ENCODE data around the gene CLEC18A. TPM values are rescaled to one million over a fixed set of nuclear protein-coding genes. Genes with fewer than 3 reads are reported as not detected.

CLEC18A gene
- total and polyA plus RNA-seq, 9 donors, result 0.29 to 1.1 (median 0.53) TPM; not detected in 1

DNA sequence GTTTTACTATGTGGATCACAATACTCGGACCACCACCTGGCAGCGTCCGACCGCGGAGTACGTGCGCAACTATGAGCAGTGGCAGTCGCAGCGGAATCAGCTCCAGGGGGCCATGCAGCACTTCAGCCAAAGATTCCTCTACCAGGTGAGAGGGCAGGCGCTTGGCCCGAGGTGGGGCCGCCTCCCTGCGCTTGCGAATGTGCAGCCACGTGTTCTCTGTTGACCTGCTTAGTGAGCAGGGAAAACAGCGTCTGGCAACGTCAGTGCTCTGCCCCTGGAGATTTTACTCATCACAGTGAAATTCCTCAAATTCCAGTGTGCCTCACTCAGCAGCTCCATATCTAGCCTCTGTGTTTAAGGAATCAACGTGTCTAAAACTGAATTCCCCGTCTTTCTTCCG is 33.4 kb upstream of the CLEC18A start:
- Histone ChIP-seq H3K4me1 (ENCODE audit: control insufficient read depth, insufficient read depth, low read length) (peaks cover 18% of the 10 kb centered on the region), H3K27me3 (ENCODE audit: control insufficient read depth, insufficient read depth, low read length) (no peaks in the 10 kb centered on the region), H3K9me3 (replicated peaks; ENCODE audit: control insufficient read depth, low read depth, low read length) (no peaks in the 10 kb centered on the region), H3K27ac (ENCODE audit: low read length) (no peak overlapping the region), H3K36me3 (ENCODE audit: control insufficient read depth, insufficient read depth, low read length) (no peaks in the 10 kb centered on the region), H3K4me3 (ENCODE audit: low read length) (no peak overlapping the region)
- WGBS (ENCODE audit: insufficient coverage), result 16% methylated on average over 20 of the region's 20 CpGs
- DNase-seq, result peak; percentile 76

DNA sequence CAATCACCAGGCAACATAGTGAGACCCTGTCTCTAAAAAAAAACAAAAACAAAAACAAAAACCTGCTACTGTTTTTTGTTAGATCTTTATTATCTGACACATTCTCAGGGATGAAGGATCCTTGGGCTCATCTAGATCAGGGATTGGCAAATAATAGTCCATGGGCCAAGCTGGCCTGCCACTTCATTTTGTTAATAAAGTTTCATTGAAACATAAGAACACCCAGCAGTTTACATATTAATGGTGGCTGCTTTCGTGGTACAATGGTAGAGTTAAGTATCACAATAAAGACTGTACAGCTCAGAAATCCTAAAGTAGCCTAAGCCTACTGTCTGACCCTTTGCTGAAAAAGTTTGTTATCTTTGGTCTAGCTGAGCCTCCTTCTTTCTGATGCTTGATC is 32.9 kb upstream of the CLEC18A start:
- no peaks in the 10 kb centered on the region for H3K36me3 ChIP-seq (ENCODE audit: control insufficient read depth, insufficient read depth, low read length)
- H3K4me3 ChIP-seq (ENCODE audit: low read length), result no peak overlapping the region
- no peak overlapping the region for H3K27ac ChIP-seq (ENCODE audit: low read length)
- peaks cover 18% of the 10 kb centered on the region for H3K4me1 ChIP-seq (ENCODE audit: control insufficient read depth, insufficient read depth, low read length)
- no peak for DNase-seq
- no peaks in the 10 kb centered on the region for H3K9me3 ChIP-seq (replicated peaks; ENCODE audit: control insufficient read depth, low read depth, low read length)
- no CpG with 5 or more reads among the region's 1 CpG for WGBS (ENCODE audit: insufficient coverage)
- H3K27me3 ChIP-seq (ENCODE audit: control insufficient read depth, insufficient read depth, low read length), result no peaks in the 10 kb centered on the region

DNA sequence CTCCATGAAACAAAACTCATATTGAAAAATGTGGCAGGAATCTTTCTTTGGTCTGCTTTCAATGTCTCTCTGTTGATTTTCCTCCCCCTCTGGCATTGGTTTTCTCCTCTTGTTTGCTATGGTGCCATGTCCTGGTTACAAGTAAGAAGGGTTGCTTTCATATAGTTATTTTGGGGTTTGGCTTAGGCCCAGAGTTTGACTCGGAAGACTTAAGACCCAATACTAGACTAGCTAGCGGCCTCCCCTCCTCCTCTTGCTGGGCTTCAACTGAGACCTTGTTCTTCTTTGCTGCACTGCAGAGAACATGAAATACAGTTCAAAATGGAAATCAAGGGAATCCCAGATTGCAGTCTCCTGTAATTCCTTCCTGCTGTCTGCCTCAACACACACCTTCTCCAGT is 30.0 kb upstream of the CLEC18A start:
- no peaks in the 10 kb centered on the region for H3K36me3 ChIP-seq (ENCODE audit: control insufficient read depth, insufficient read depth, low read length)

DNA sequence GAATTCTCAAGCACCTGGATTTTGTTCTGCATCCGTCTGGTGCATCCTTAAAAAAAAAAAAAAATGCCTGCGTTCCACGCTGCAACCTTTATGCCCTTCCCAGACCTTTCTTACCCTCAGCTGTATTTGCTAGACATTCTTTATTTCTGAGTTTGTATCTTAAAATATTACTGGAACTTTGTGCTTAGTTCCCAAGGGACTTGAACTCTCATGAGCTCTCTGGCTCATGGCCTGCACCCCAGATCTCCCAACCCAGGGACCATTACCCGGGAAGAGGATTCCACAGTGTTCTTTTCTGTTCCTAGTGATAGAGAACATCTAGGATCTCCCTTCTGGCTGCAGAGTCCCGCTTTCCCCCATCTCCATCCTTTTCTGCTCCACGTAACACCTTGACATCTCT is 28.9 kb upstream of the CLEC18A start:
- H3K27ac ChIP-seq (ENCODE audit: low read length), result no peak overlapping the region
- H3K9me3 ChIP-seq (replicated peaks; ENCODE audit: control insufficient read depth, low read depth, low read length), result no peaks in the 10 kb centered on the region
- no peaks in the 10 kb centered on the region for H3K36me3 ChIP-seq (ENCODE audit: control insufficient read depth, insufficient read depth, low read length)
- H3K4me1 ChIP-seq (ENCODE audit: control insufficient read depth, insufficient read depth, low read length), result peaks cover 37% of the 10 kb centered on the region
- no peak for DNase-seq
- no peak overlapping the region for H3K4me3 ChIP-seq (ENCODE audit: low read length)
- H3K27me3 ChIP-seq (ENCODE audit: control insufficient read depth, insufficient read depth, low read length), result no peaks in the 10 kb centered on the region
- no CpG with 5 or more reads among the region's 6 CpGs for WGBS (ENCODE audit: insufficient coverage)

More for the DNA sequence above, 30.0 kb upstream of the CLEC18A start:
- peaks cover 38% of the 10 kb centered on the region for H3K4me1 ChIP-seq (ENCODE audit: control insufficient read depth, insufficient read depth, low read length)
- no peak overlapping the region for H3K27ac ChIP-seq (ENCODE audit: low read length)
- WGBS (ENCODE audit: insufficient coverage), result no CpG with 5 or more reads among the region's 2 CpGs
- no peaks in the 10 kb centered on the region for H3K9me3 ChIP-seq (replicated peaks; ENCODE audit: control insufficient read depth, low read depth, low read length)
- no peak for DNase-seq
- H3K27me3 ChIP-seq (ENCODE audit: control insufficient read depth, insufficient read depth, low read length), result no peaks in the 10 kb centered on the region
- H3K4me3 ChIP-seq (ENCODE audit: low read length), result no peak overlapping the region

DNA sequence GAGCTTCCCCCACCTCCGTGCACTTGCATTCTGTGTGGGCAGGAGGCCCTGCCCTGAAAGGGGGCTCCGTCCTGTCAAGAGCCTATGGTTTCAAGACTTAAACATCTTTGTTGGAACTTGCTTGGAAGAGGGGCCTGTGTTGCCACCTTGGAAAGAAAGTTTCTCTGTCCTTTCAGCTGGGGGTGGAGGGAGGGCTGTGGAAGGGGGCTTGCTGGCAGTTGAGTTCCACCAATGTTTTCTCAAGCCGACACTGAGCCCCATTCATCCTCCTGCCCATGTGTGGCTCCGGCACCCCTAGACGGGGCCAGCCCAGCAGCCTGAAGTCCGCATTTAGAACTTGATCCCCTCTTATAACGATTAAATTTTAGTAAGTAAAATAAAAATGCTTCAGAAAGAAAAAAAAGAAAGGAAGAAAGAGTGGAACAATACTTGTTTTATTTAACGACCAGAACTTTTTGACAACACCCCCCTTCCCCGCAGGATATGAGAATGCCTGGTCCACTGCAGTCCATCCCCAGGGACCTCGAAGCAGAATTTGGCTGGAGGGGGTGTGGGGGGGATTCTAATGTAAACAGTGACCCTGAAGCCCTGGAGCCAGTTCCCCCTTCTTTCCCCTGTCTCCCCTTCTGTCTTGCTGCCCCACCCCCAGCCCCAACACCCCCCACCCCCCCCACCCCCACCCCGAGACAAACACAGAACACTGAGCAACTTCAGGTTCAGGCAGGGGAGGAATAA is 26.9 kb upstream of the CLEC18A start:
- no peak for DNase-seq
- peak overlapping the region; percentile 87 for H3K27ac ChIP-seq (ENCODE audit: low read length)
- H3K9me3 ChIP-seq (replicated peaks; ENCODE audit: control insufficient read depth, low read depth, low read length), result no peaks in the 10 kb centered on the region
- 45% methylated on average over 2 of the region's 11 CpGs for WGBS (ENCODE audit: insufficient coverage)
- H3K27me3 ChIP-seq (ENCODE audit: control insufficient read depth, insufficient read depth, low read length), result no peaks in the 10 kb centered on the region
- H3K36me3 ChIP-seq (ENCODE audit: control insufficient read depth, insufficient read depth, low read length), result peaks cover 2% of the 10 kb centered on the region
- peaks cover 35% of the 10 kb centered on the region for H3K4me1 ChIP-seq (ENCODE audit: control insufficient read depth, insufficient read depth, low read length)
- no peak overlapping the region for H3K4me3 ChIP-seq (ENCODE audit: low read length)

DNA sequence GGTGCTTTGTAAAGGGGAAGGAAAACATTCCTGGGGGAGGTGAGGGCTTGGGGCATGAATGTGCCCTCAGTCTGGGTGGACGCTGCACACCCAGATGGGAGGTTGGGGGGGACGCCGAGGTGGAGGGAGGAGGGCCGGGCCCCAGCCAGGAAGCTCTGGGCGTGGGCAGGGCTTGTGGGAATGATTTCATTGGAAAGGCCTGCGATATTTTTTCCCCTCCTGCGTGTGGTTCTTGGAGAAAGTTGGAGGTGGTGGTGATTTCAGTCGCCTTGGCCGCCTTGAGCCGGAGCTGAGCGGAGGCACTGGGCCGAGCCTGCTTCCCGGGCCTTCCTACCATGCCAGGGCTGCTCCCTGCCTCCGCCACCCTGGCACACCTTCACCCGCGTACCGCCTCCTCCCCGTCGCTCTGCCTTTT is 26.4 kb upstream of the CLEC18A start:
- H3K27me3 ChIP-seq (ENCODE audit: control insufficient read depth, insufficient read depth, low read length), result no peaks in the 10 kb centered on the region
- peaks cover 3% of the 10 kb centered on the region for H3K36me3 ChIP-seq (ENCODE audit: control insufficient read depth, insufficient read depth, low read length)
- peaks cover 35% of the 10 kb centered on the region for H3K4me1 ChIP-seq (ENCODE audit: control insufficient read depth, insufficient read depth, low read length)
- WGBS (ENCODE audit: insufficient coverage), result 58% methylated on average over 11 of the region's 19 CpGs
- H3K4me3 ChIP-seq (ENCODE audit: low read length), result peak overlapping the region; percentile 4
- DNase-seq, result peak; percentile 89
- no peaks in the 10 kb centered on the region for H3K9me3 ChIP-seq (replicated peaks; ENCODE audit: control insufficient read depth, low read depth, low read length)
- H3K27ac ChIP-seq (ENCODE audit: low read length), result peak overlapping the region; percentile 87

DNA sequence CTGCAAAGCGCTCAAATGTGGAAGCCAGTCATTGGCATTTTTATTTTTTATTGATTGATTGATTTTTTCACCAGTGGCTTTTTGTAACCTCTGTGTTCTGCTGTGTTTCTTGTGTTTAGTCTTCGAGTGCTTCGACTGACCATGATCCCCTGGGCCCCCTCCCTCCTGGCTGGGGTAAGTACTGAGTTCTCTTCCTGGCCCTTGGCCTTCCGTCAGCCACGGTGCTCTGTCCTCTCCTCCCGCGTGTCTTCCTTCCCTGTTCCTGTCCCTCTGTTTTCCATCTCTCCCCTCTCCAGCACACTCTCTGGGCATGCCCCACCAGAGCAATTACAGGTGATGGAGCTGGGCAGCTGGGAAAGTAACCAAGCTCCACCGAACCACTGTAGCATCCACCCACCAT is 25.8 kb upstream of the CLEC18A start:
- peaks cover 3% of the 10 kb centered on the region for H3K36me3 ChIP-seq (ENCODE audit: control insufficient read depth, insufficient read depth, low read length)
- peak overlapping the region; percentile 87 for H3K27ac ChIP-seq (ENCODE audit: low read length)
- H3K27me3 ChIP-seq (ENCODE audit: control insufficient read depth, insufficient read depth, low read length), result no peaks in the 10 kb centered on the region
- H3K4me3 ChIP-seq (ENCODE audit: low read length), result no peak overlapping the region
- no peak for DNase-seq
- no peaks in the 10 kb centered on the region for H3K9me3 ChIP-seq (replicated peaks; ENCODE audit: control insufficient read depth, low read depth, low read length)
- peaks cover 35% of the 10 kb centered on the region for H3K4me1 ChIP-seq (ENCODE audit: control insufficient read depth, insufficient read depth, low read length)
- 29% methylated on average over 4 of the region's 8 CpGs for WGBS (ENCODE audit: insufficient coverage)

DNA sequence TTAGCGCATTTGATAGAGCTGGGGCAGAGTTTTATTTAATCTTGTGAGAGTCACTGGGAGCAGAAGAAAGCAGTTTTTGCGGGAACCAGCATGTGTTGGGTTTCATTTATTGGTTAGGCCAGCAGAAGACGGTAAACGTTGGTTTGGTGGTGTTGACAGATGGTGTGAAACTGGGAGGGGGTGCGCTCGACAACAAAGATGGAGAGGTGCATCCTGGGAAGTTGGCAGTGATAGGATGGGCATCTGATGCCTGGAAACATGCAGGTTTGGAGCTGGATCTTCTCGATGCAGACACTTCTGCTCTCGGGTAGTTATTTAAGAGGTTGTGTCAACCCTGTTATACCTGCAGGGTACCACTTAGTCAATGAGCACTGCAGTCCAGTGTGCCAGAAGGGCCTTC is 24.9 kb upstream of the CLEC18A start:
- Histone ChIP-seq H3K9me3 (replicated peaks; ENCODE audit: control insufficient read depth, low read depth, low read length) (no peaks in the 10 kb centered on the region), H3K27ac (ENCODE audit: low read length) (no peak overlapping the region), H3K27me3 (ENCODE audit: control insufficient read depth, insufficient read depth, low read length) (no peaks in the 10 kb centered on the region), H3K4me1 (ENCODE audit: control insufficient read depth, insufficient read depth, low read length) (peaks cover 35% of the 10 kb centered on the region), H3K36me3 (ENCODE audit: control insufficient read depth, insufficient read depth, low read length) (peaks cover 9% of the 10 kb centered on the region), H3K4me3 (ENCODE audit: low read length) (no peak overlapping the region)
- WGBS (ENCODE audit: insufficient coverage), result 90% methylated on average over 8 of the region's 8 CpGs
- DNase-seq, result no peak

DNA sequence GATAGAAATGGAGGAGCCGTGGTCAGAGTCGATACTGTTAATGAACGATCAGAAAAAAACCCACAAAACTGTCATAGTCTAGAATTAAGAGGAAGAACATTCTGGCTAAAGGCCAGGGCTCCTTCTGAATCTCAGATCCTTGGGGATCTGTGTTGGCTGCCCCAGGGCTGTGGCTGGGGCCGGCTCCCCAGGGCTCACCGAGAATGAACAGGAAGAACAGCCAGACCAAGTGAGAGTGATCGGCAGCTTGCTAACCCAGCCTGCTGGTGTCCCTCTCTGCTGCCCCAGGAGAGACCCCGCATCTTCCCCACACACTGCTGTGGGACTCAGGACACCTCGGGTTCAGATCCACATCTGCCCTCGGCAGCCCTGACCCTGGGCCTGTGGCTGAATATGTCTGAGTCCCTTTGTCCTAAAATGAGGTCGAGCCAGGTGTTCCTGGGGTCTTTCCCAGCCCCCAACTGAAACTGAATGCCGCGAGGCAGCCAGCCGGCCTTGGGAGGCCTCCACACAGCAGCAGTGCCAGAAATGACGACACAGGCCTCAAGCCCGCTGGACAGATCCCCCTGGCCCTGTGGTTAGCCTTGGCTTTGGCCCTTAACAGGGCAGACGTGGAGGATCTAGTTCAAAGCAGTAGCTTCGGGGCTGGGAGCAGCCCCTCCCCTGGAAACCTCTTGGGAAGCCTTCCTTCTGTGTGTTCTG is 23.9 kb upstream of the CLEC18A start:
- Histone ChIP-seq H3K4me3 (ENCODE audit: low read length) (no peak overlapping the region), H3K27ac (ENCODE audit: low read length) (peak overlapping the region; percentile 67), H3K36me3 (ENCODE audit: control insufficient read depth, insufficient read depth, low read length) (peaks cover 18% of the 10 kb centered on the region), H3K4me1 (ENCODE audit: control insufficient read depth, insufficient read depth, low read length) (peaks cover 33% of the 10 kb centered on the region), H3K27me3 (ENCODE audit: control insufficient read depth, insufficient read depth, low read length) (no peaks in the 10 kb centered on the region), H3K9me3 (replicated peaks; ENCODE audit: control insufficient read depth, low read depth, low read length) (no peaks in the 10 kb centered on the region)
- DNase-seq, result peak; percentile 86
- WGBS (ENCODE audit: insufficient coverage), result 28% methylated on average over 14 of the region's 17 CpGs

DNA sequence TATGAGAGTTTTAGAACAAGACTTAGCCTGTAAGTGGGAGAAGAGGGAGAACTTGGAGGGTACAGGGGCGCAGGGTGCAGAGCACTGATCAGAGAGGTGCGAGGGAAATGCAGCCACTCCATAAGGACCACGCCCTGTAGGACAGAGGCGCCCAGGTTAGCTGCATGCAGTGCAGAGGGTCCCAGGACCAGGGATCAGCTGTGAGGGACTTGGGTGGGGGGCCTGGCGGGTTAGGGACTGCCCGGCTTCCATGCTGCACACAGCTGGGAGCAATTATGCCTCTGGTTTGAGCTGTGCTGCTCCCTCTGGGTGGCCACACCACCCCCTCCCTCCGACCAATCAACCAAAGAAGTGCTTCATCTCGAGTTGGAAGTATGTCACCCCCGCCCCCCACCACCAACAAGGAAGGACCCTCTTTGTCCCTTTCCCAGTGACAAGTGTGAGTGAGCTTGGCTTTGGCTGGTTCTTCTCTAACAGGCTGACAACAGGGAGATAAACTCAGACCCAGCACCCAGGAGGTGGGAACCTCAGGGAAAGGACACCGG is 22.2 kb upstream of the CLEC18A start:
- H3K27ac ChIP-seq (ENCODE audit: low read length), result no peak overlapping the region
- peaks cover 33% of the 10 kb centered on the region for H3K36me3 ChIP-seq (ENCODE audit: control insufficient read depth, insufficient read depth, low read length)
- no peaks in the 10 kb centered on the region for H3K27me3 ChIP-seq (ENCODE audit: control insufficient read depth, insufficient read depth, low read length)
- peaks cover 28% of the 10 kb centered on the region for H3K4me1 ChIP-seq (ENCODE audit: control insufficient read depth, insufficient read depth, low read length)
- DNase-seq, result no peak
- H3K4me3 ChIP-seq (ENCODE audit: low read length), result no peak overlapping the region
- 93% methylated on average over 7 of the region's 10 CpGs for WGBS (ENCODE audit: insufficient coverage)
- H3K9me3 ChIP-seq (replicated peaks; ENCODE audit: control insufficient read depth, low read depth, low read length), result no peaks in the 10 kb centered on the region

Data from muscle of leg (tissue), 11 donors.